GM12872 (cell line): ENCODE results near the gene SMC3.

Experiments used
- TF ChIP-seq, protein P1 (sequence below): IDR thresholded peaks from 3 replicates; pipeline ENCODE4 v1.5.1; 2011; ENCODE audit warnings: low read depth, mild to moderate bottlenecking, low read length, moderate library complexity; ENCODE audit not compliant: insufficient read depth

Gene SMC3

DNA sequence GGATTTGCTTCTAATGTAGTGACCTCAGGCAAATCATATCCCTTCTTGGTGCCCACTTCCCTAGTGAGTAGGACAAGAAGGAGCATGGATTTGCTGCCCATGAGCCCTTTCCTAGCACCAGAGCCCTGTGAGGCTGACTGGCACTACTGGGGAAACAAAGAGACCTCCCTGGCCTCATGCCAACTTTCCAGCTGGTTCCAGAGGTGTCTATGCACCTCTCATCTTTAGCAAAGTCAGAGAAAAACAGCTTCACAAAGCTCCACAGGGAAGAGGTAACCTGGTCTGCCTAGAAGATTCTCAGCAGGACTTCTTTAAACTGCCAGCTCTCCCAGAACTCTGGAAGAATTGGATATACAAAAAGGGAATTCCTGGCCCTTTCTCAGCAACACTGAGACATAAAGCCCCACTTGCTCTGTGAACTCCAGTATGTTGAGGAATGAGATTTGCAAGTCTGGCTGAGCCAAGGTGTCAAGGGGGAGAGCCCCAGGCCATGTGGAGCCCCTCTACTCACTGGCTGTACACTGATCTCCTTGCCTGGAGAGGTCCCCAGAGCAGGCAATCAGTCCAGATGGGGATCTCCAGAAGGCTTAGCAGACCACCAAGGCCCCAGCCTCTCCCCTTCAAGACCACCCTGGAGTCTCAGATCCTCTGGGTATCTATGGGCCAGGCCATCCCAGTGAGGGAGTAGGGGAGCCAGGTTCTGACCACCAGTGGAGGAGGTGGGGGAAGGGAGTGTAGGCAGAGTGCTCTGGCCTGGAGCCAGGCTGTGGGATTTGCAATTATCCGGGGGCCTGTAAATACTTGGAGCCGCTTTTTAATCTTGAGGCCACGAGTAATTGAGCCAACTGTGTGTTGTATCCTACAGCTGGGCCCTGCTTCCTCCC lies 52.3 kb downstream of the SMC3 start:
- TF ChIP-seq, protein P1, sequence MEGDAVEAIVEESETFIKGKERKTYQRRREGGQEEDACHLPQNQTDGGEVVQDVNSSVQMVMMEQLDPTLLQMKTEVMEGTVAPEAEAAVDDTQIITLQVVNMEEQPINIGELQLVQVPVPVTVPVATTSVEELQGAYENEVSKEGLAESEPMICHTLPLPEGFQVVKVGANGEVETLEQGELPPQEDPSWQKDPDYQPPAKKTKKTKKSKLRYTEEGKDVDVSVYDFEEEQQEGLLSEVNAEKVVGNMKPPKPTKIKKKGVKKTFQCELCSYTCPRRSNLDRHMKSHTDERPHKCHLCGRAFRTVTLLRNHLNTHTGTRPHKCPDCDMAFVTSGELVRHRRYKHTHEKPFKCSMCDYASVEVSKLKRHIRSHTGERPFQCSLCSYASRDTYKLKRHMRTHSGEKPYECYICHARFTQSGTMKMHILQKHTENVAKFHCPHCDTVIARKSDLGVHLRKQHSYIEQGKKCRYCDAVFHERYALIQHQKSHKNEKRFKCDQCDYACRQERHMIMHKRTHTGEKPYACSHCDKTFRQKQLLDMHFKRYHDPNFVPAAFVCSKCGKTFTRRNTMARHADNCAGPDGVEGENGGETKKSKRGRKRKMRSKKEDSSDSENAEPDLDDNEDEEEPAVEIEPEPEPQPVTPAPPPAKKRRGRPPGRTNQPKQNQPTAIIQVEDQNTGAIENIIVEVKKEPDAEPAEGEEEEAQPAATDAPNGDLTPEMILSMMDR: no peak

DNA sequence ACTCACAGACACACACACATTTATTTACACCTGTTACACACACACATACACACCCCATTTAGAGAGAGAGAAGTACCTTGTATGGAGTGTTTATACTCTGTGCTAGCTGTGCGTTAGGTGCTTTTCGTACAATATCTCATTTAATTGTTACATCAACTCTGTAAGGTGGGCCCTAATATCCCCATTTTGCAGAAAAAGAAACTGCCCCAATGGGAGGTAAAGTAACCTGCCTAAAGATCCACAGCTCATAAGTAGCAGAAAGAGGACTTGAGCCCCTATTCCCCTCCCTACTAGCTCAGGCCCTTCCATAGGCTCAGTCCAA lies 52.9 kb downstream of the SMC3 start:
- TF ChIP-seq, protein P1: no peak

DNA sequence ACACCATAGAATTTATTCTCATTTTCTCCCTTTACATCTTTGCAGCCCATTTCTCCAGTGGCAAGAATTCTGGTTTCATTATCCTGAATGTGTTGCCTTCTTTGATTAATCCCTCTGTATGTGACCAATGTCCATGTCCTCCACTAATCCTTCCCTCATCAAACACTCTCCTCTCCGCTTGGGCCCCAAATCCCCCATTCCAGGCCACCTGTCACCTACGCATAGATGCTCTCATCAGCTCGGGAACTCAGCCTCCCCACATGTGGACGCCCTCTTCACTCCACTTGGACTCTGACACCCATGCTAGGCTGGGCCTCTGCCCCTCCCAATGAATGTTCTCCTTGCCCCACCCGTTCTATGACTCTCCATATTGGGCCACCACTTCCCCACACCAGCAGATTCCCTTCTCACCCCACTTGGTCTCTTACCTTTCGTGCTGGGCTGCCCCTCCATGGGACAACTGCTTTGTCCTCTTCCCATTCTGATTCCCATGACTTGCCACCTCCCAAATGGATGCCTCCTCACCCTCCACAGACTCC lies 57.9 kb downstream of the SMC3 start:
- TF ChIP-seq, protein P1: no peak

DNA sequence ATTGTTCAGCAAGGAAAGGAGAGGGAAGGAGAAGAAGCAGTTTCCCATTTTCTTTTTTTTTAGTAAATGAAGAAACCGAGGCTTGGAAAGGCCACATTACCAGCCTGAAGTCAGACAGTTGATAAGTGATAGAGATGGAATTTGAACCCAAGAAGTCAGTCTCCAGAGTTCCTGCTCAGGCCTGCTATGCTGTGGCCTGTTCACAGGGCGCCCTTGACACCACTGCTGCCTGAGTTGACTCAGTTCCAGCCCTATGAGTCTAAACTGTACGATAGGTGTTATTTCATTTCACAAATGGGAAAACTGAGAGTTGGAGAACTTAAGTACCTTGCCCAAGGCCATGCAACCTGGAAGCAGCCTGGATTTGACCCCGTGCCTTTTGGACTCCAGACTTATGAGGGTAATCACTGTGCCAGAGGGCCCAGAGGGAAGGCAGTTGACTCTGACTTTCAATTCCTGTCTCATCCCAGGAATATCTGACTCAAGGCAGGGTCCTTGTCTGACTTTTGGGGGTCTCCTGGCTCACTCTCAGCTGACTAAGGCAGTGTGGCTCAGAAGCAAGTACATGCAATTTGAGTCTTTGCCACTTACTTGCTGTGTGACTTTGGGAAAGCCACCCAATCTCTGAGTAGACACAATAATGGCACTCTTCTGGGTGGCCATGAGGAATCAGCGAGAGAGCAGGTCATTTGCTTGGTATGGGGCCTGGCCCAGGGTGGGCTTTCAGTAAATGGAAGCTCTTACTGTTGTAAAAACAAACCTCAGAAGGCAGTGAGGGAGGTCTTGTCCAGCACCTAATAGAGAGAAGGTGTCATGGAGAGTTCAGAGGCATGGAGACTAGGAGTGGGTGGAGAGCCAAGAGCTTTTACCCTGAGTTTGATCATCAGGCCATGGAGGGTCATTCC lies 58.7 kb downstream of the SMC3 start:
- TF ChIP-seq, protein P1: no peak

DNA sequence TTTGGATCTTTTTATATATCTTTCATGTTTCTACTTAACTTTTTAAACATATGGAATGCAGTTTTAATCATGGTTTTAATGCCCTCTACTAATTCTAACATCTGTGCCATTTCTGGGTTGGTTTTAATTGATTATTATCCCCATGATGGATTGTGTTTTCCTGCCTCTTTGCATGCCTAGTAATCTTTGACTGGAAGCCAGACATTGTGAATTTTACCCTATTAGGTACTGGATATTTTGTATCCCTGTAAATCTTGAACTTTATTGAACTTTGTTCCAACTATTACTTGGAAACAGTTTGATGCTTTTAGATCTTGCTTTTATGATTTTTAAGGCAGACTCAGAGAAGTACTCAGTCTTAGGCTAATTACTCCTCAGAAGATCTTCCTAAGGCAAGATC lies 60.7 kb downstream of the SMC3 start:
- TF ChIP-seq, protein P1: no peak

DNA sequence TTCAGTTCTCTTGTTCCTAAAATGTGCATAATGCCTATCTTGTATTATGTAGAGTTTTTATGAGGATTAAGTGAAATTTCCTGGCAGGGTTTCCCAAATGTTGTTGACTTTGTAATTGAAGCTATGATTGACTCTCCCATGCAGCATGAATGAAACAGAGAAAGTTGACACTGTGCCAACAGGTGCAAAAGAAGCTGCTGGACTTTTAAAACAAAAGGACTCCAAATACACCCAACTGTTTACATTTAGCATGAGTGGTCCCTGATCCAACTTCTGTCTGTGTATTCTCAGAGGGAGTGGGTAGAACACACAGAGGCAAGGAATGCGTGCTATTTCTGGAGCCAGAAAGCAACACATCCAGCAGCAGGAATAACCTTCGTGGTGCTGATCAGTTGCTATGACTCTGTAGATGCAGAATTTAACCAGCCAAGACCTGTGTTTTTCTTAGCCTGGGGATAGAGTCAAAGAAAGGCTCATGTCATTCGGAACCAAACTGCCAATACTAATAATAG lies 62.2 kb downstream of the SMC3 start:
- TF ChIP-seq, protein P1: no peak

DNA sequence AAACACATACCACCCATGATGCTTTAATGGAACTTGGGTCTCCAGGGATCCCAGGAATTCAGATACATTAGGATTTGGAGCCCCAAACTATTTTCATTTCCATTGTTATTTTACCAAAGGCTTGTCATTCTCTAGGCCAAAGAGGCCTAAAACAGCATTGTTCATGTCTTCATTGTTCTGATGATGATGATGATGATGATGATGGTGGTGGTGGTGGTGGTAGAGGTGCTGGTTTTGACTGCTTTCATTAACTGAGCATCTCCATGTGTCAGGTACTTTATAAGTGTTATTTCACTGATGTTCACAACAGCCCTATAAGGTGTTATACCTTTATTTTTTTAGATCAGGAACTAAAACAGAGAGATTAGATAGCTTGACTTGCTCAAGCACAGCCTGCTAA lies 64.4 kb downstream of the SMC3 start:
- TF ChIP-seq, protein P1: no peak
